Urinary bladder (tissue), 4 donors: ENCODE measurements around the gene METTL9. TPM values are rescaled to one million over a fixed set of nuclear protein-coding genes. Genes with fewer than 3 reads are reported as not detected.
"Not testable (repeated sequence)": the region's sequence is repeated elsewhere in the genome, so short reads cannot be mapped to it uniquely, and the experiment has no call there.

Experiments
- DNase-seq: peaks from one replicate; pipeline ENCODE4 v3.0.0-alpha.2; 2015; ENCODE audit errors: extremely low spot score
- H3K27ac ChIP-seq: one replicate; pipeline ENCODE4 v1.5.1; 2013; ENCODE audit warnings: low read depth, mild to moderate bottlenecking, moderate library complexity
- H3K36me3 ChIP-seq: one replicate; pipeline ENCODE4 v1.6.1; 2013; ENCODE audit warnings: mild to moderate bottlenecking, moderate library complexity; ENCODE audit not compliant: insufficient read depth
- H3K4me1 ChIP-seq: one replicate; pipeline ENCODE4 v1.6.1; 2013; ENCODE audit warnings: mild to moderate bottlenecking, moderate library complexity; ENCODE audit not compliant: insufficient read depth
- H3K4me3 ChIP-seq: one replicate; pipeline ENCODE4 v1.5.1; 2013; ENCODE audit warnings: low read depth, low read length
- WGBS: extraction: QIAGEN DNeasy Blood & Tissue Kit; methylation state at CpG from one replicate; pipeline ENCODE4 v1.1.7; 2013; 5-methylcytosine and 5-hydroxymethylcytosine counted together
- polyA plus RNA-seq: library from polyadenylated mRNA; stranded (reverse); fragments of 200-250 nt; gene quantifications from one replicate; pipeline ENCODE4 v1.2.3, GENCODE V29; 2013
- total RNA-seq: library from RNA; depleted of rRNA; stranded (reverse); fragments of >200 nt; gene quantifications from one replicate; pipeline ENCODE4 v1.2.3, GENCODE V29; 2014
- donor health status: healthy with polysubstance abuse.
- donor health status: healthy.

METTL9 gene
- total RNA-seq (163 TPM), polyA plus RNA-seq (66.2 TPM)

GRCh38 chr16:21599122-21600030, at the start of gene METTL9:
TSS of gene METTL9 (plus strand) at chr16:21599577. CDS start at chr16:21599734, 157 bp downstream.
- Histone ChIP-seq H3K4me1 (peaks cover 2% of the 10 kb centered on the region), H3K36me3 (no peaks in the 10 kb centered on the region), H3K4me3 (peak within 1 kb of the TSS; percentile 98), H3K27ac (peak within 1 kb of the TSS; percentile 99)
- under 1% methylated on average over 100 of the region's 100 CpGs for WGBS
- peak; percentile 89 for DNase-seq

GRCh38 chr16:21549975-21550374, 49.4 kb upstream of the METTL9 start:
- not testable (repeated sequence) for H3K36me3 ChIP-seq, DNase-seq, H3K4me1 ChIP-seq, H3K27ac ChIP-seq, H3K4me3 ChIP-seq
- WGBS = 88% methylated on average over 17 of the region's 17 CpGs

DNA sequence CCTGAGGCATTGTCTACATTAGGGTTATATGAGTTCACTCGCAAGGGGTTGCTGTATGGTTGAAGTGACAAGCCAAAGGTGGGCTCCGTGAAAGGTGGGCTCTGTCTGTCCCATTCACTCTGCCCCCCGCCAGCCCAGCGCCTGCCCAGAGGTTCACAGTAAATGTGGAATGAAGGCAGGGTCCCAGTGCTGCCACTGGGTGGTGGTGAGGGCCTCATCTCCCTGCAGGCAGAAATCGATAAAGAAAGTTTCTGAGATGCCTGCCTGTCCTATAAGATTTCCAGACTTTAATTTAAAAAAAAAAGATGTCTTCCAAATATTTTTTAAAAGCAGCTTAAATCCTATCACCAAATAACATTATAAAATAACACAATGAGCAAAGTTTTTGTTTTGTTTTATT, 48.9 kb upstream of the METTL9 start:
- H3K27ac ChIP-seq, H3K4me3 ChIP-seq, H3K36me3 ChIP-seq, DNase-seq, H3K4me1 ChIP-seq: not testable (repeated sequence)
- WGBS = 47% methylated on average over 1 of the region's 5 CpGs

DNA sequence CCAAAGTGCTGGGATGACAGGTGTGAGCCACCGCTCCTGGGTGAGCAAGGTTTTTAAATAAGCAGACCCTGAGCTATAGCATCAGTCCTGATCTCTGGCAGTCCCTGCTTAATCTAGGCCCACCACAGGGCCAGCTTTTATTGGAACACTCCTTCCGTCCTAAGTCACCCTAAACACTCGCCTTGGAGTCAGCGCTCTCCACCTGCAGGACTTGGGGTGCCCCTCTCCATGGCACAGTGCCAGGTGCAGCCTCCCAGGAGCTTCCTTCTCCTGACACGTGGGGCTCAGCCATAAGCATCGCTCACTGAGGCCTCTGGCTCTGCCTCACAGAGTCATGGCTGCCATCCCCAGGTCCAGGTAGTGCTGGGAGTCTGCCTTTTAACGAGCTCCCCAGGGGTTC, 48.3 kb upstream of the METTL9 start:
- DNase-seq = not testable (repeated sequence)

GRCh38 chr16:21551600-21551999, 47.8 kb upstream of the METTL9 start:
- not testable (repeated sequence) for H3K36me3 ChIP-seq, DNase-seq

More for the DNA sequence above, 48.3 kb upstream of the METTL9 start:
- 91% methylated on average over 5 of the region's 7 CpGs for WGBS
- H3K27ac ChIP-seq, H3K36me3 ChIP-seq, H3K4me3 ChIP-seq, H3K4me1 ChIP-seq: not testable (repeated sequence)

GRCh38 chr16:21553481-21554296, 45.7 kb upstream of the METTL9 start:
- DNase-seq, H3K27ac ChIP-seq, H3K4me3 ChIP-seq, H3K4me1 ChIP-seq, H3K36me3 ChIP-seq: not testable (repeated sequence)
- 87% methylated on average over 19 of the region's 19 CpGs for WGBS

More at GRCh38 chr16:21551600-21551999, 47.8 kb upstream of the METTL9 start:
- not testable (repeated sequence) for H3K4me3 ChIP-seq, H3K27ac ChIP-seq, H3K4me1 ChIP-seq
- 89% methylated on average over 15 of the region's 17 CpGs for WGBS

DNA sequence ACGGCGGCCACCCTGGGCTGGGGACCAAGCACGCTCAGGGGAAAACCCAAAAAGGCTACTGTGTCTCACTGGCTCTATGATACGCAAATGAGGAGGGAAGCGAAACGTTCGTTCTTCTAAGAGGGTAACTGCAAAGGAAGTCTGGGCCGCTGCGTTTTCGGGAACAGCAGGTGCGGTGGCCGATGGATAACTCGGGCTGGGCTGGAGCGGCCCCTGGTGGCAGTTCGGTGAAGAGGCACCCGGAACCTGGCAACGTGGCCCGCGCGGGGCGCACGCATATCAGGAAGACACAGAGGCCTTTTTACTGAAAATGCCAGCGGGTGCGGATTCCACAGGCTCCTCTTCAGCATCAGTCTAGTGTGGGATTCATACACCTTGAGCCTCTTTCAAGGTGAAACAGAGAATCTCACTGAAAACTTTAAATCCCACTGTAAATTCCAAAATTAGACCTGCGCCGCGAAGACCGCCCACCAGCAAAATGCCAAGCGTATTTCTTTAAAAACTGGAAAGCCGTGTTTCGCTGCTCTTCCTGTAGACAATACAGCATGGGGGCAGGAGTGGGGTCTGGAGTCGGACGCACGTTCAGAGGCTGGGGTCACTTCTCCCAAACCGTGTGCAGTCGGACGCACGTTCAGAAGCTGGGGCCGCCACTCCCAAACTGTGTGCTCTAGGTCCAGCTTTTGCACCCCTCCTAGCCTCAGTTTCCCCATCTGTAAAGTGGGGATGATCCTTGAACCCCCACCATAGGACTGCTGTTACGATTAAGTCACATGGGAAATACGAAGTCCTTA, 44.4 kb upstream of the METTL9 start:
- Histone ChIP-seq H3K4me3 (no peak overlapping the region), H3K4me1 (no peaks in the 10 kb centered on the region), H3K36me3 (no peaks in the 10 kb centered on the region), H3K27ac (no peak overlapping the region)
- DNase-seq = peak; percentile 54
- 33% methylated on average over 41 of the region's 41 CpGs for WGBS

GRCh38 chr16:21555621-21556020, 43.8 kb upstream of the METTL9 start:
- not testable (repeated sequence) for DNase-seq, H3K36me3 ChIP-seq, H3K27ac ChIP-seq, H3K4me3 ChIP-seq, H3K4me1 ChIP-seq
- WGBS = 89% methylated on average over 15 of the region's 15 CpGs

GRCh38 chr16:21556026-21556595, 43.3 kb upstream of the METTL9 start:
- 90% methylated on average over 4 of the region's 4 CpGs for WGBS
- H3K4me1 ChIP-seq, DNase-seq, H3K4me3 ChIP-seq, H3K27ac ChIP-seq, H3K36me3 ChIP-seq: not testable (repeated sequence)

DNA sequence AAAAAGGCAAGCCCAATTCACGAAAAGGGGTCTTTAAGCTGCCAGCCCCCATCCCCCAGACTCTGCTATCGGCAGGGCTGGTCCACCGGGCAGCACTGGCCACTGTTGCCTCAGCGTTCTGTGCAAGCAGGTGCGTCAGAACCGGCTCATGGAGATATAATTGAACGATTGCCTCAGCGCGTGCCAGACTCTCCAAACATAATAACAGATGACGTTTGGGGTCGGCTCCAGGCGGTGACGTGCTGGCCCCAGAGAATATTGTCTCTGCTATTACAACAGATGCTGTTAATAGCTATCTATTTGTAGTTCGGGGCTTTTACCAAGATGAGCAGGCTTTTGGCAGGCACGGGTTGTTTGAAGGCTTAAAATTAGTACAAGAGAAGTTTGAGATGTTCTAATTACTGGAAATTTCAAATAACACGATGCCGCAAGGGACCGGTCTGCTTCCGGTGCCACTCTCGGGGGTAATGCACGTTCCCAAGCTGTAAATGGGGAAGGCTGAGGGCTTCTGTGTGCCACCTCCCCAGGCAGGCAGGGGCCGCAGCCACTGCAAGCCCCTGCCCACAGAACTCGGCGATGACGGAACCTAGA, 42.6 kb upstream of the METTL9 start:
- H3K36me3 ChIP-seq, H3K27ac ChIP-seq, H3K4me3 ChIP-seq, H3K4me1 ChIP-seq: not testable (repeated sequence)
- peak; percentile 32 for DNase-seq
- WGBS = 68% methylated on average over 25 of the region's 25 CpGs

- DNase-seq = no peak
Measured at GRCh38 chr16:21560462-21560861, 38.9 kb upstream of the METTL9 start.

GRCh38 chr16:21563676-21564075, 35.7 kb upstream of the METTL9 start:
- H3K4me1 ChIP-seq = no peaks in the 10 kb centered on the region
- WGBS = 91% methylated on average over 2 of the region's 2 CpGs
- DNase-seq = no peak
- H3K27ac ChIP-seq = no peak overlapping the region
- no peaks in the 10 kb centered on the region for H3K36me3 ChIP-seq
- H3K4me3 ChIP-seq = no peak overlapping the region

More at GRCh38 chr16:21560462-21560861, 38.9 kb upstream of the METTL9 start:
- H3K36me3 ChIP-seq = no peaks in the 10 kb centered on the region
- no peak overlapping the region for H3K27ac ChIP-seq
- no peak overlapping the region for H3K4me3 ChIP-seq
- 79% methylated on average over 2 of the region's 2 CpGs for WGBS
- H3K4me1 ChIP-seq = no peaks in the 10 kb centered on the region
